Measurements from ENCODE around the gene SLC16A4. TPM values are rescaled to one million over a fixed set of nuclear protein-coding genes. Genes with fewer than 3 reads are reported as not detected.
"Not testable (repeated sequence)": the region's sequence is repeated elsewhere in the genome, so short reads cannot be mapped to it uniquely, and the experiment has no call there.

SLC16A4 gene
- total RNA-seq, 2 experiments from 2014 or later = 0.14 to 0.37 TPM

DNA sequence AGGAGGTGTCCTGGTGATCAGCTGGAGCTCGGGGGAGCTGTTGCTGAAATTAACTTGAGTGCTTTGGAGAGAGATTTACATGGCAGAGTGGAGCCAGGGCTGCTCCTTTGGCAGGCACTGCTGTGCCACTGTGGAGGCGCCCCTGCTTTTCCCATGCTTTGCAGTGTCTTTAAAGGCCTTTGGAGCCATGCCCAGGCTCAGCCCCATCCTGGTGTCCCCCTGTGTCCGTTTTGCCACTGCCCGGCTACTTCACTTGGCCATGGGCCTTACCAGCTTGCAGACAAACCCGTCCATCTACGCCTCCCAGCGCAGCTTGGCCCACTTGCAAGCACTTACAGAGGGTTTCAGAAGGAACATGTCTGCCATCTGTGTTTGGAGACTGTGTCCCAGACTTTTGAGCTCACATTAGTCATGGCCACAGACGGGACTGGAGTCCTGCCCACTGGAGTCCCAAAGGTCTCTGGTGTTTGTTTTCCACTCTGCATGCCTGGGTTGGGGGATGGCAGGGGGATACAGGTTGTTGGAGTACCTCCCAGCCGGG lies 34.9 kb upstream of the SLC16A4 start:
- no peak overlapping the region for H3K4me3 Mint-ChIP-seq
- intact Hi-C loops (cut with micrococcal nuclease) = no loop called here
- no peaks in the 10 kb centered on the region for H3K9me3 Mint-ChIP-seq
- no peak overlapping the region for H3K27ac Mint-ChIP-seq
- CTCF ChIA-PET = interaction anchor here (0.8 to 1.2 kb wide), 3 partner anchors 14 to 228 kb away, joined by 3 to 4 read pairs (median 4); no protein-coding TSS in a partner anchor
- H3K4me1 Mint-ChIP-seq (ENCODE audit: low read depth) = no peaks in the 10 kb centered on the region
- DNase-seq = no peak
- H3K27me3 Mint-ChIP-seq (ENCODE audit: low read depth) = peaks cover 4% of the 10 kb centered on the region
- H3K36me3 Mint-ChIP-seq (ENCODE audit: low read depth) = no peaks in the 10 kb centered on the region

DNA sequence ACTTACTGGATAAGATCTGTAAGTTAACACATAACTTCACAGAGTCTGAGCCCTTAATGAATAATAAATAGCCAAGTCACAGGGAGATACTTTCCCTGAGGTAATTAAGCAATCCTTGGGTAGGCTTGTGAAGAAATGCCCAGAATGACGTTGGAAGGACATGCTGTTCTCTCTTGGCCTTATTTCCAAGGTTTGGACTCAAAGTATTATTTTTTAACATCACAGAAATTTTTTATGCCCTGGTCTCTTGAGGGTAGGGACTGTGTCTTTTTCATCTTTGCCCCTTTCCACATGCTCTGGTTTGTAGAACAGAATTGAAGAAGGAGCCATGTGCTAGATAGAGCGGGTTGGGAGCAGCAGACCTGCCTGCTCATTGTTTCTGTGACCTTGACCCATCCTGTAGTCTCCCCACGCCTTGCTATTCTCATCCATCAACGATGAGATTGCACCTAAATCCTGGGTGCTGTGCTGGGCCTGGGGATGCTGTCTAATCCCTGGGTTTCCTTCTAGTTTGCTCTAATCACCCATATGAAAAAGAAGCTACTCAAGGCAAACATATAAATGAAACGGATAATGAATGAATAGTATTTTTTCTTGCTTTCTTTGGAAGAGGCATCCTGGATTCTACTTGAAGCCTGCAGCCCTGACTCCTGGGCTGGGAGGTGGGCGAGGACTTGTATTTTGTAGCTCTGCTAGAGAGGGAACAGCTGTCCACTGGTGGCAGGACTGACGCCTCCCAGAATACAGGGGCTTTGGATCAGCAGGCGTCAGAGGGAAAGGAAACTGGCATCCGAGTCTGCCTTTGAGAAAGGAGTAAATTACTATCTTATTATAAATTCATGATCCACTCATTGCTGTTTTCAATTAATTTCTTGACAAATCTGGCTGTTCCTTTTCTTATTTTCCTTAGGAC lies 34.1 kb upstream of the SLC16A4 start:
- Mint-ChIP-seq H3K27ac (no peak overlapping the region), H3K4me3 (no peak overlapping the region), H3K4me1 (ENCODE audit: low read depth) (no peaks in the 10 kb centered on the region), H3K9me3 (no peaks in the 10 kb centered on the region), H3K36me3 (ENCODE audit: low read depth) (no peaks in the 10 kb centered on the region), H3K27me3 (ENCODE audit: low read depth) (no peaks in the 10 kb centered on the region)
- intact Hi-C loops (cut with micrococcal nuclease) = no loop called here
- DNase-seq = no peak
- CTCF ChIA-PET = interaction anchor here (0.6 to 1.2 kb wide), 3 partner anchors 13 to 228 kb away, joined by 3 to 4 read pairs (median 4); no protein-coding TSS in a partner anchor

DNA sequence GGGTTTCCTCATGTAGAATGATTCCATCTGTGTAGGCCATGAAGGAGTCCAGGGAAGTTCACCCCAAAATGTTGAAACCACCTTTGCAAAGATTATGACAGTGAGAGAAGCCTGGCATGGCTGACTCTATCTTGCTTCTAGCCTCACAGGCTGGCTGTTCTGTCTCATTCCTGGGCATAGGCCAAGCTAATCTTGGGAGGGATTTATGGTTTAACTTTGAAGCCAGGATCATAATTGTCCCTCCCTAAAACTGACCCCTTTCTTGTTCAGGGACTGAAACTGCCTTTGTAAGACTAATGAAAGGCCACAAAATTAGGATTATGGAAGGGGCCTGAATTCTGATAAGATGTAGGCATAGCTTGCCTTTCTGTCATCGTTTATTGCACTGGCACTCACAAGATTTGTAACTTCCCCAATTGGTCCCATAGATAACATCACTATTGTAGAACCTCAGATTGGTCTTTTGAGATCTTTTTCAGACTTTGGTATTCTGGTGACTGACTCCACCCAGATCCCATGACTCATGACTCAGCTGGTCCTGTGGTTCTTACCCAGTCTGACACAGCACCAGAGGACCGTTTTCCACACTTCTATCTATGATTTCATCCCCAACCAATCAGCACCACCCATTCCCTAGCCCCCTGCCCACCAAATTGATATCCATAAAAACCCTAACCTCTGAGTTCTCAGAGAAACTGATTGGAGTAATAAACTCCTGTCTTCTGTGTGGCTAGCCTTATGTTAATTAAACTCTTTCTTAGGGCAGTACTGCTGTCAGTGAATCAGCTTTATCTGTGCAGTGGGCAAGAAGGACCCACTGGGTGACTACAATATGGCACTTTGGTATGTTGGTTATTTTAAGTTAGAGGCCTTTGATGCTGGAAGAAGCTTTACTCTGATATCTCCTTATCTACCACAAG lies 30.3 kb upstream of the SLC16A4 start:
- H3K4me3 Mint-ChIP-seq = no peak overlapping the region
- no peaks in the 10 kb centered on the region for H3K27me3 Mint-ChIP-seq (ENCODE audit: low read depth)
- no peaks in the 10 kb centered on the region for H3K4me1 Mint-ChIP-seq (ENCODE audit: low read depth)
- CTCF ChIA-PET = interaction anchor here (0.7 to 1.0 kb wide), 4 partner anchors 9 to 217 kb away, joined by 3 to 6 read pairs (median 4); no protein-coding TSS in a partner anchor
- no peaks in the 10 kb centered on the region for H3K9me3 Mint-ChIP-seq
- H3K36me3 Mint-ChIP-seq (ENCODE audit: low read depth) = no peaks in the 10 kb centered on the region
- no peak overlapping the region for H3K27ac Mint-ChIP-seq
- intact Hi-C loops (cut with micrococcal nuclease) = no loop called here
- peak; percentile 9 for DNase-seq

DNA sequence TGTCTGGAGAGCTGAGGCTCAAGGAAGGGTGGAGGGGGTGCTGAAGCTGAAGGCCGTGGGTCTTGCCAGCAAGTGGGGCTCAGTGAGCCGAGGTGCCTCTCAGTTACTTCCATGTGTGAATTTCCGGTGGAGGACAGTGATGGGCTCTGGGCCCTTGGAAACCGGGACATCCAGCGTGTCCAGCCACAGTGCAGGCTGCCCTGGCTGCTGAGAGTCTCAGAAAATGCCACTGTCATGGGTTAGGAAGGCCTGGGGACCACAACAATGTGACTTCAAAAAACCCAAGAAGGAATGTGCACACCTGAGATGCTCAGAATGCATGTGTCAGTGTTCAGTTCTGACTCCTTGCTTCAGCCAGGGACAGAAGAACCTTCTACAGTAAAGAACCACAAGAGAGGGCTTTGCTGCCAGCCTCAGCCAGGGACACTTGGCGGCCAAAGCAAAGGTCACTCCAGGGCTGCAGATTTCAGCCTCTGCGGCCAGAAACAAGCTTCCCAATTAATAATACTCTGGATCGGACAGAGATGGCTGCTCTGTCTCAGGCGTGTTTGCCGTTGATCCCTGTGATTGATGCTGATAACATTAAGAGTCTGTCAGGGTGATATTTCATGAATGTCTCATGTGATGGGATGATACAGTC lies 29.3 kb upstream of the SLC16A4 start:
- Mint-ChIP-seq H3K9me3 (no peaks in the 10 kb centered on the region), H3K4me3 (no peak overlapping the region), H3K27me3 (ENCODE audit: low read depth) (no peaks in the 10 kb centered on the region), H3K36me3 (ENCODE audit: low read depth) (no peaks in the 10 kb centered on the region), H3K4me1 (ENCODE audit: low read depth) (no peaks in the 10 kb centered on the region), H3K27ac (no peak overlapping the region)
- intact Hi-C loops (cut with micrococcal nuclease) = no loop called here
- no peak for DNase-seq
- CTCF ChIA-PET = interaction anchor here (0.9 kb wide), 1 partner anchor 8 kb away, joined by 6 read pairs; no protein-coding TSS in a partner anchor

DNA sequence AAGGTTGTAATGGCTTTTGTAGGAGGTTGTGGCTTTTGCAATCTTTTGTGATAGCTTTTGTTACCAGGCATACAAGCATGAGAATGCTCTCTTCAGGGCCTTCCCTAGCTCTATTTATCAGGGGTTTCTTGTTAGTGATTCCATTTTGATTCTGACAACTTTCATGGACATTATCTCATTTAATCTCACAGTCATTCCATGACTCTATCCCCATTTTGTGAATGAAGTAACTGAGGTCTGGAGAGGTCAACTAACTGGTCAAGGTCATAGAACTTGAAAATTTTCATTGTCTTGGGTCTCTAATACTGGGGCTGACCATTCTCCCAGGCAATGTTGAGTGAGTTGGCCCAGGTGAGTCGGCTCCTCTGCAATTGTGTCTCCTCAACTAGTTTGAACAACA lies 27.9 kb upstream of the SLC16A4 start:
- Mint-ChIP-seq H3K27me3 (ENCODE audit: low read depth) (no peaks in the 10 kb centered on the region), H3K36me3 (ENCODE audit: low read depth) (no peaks in the 10 kb centered on the region), H3K27ac (no peak overlapping the region), H3K4me3 (no peak overlapping the region), H3K9me3 (no peaks in the 10 kb centered on the region), H3K4me1 (ENCODE audit: low read depth) (no peaks in the 10 kb centered on the region)
- no peak for DNase-seq
- CTCF ChIA-PET = interaction anchor here (0.6 kb wide), 1 partner anchor 42 kb away, joined by 3 read pairs; no protein-coding TSS in a partner anchor
- intact Hi-C loops (cut with micrococcal nuclease) = no loop called here

DNA sequence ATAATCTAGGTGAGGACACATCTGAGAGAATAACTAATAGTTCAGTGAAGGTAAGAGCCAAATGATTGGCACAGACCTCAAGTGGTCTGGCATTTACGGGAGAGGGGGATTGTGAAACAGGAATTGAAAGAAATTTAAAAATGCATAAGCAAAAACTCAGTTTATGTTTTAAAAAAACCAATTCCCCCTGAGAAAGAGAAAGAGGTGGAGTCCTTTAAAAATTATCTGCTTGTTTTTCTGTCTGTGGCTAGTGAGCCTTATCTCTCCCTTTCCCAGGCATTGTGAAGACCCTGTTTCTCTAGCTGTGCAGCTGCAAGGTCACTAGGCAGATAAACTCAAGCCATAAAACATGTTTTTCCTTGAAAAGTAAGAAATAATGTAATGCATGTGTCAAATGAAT lies 22.2 kb upstream of the SLC16A4 start:
- H3K4me3 Mint-ChIP-seq; DNase-seq; H3K27ac Mint-ChIP-seq; H3K36me3 Mint-ChIP-seq (ENCODE audit: low read depth); H3K27me3 Mint-ChIP-seq (ENCODE audit: low read depth); H3K4me1 Mint-ChIP-seq (ENCODE audit: low read depth); H3K9me3 Mint-ChIP-seq: not testable (repeated sequence)
- CTCF ChIA-PET = interaction anchor here (0.6 to 3.4 kb wide), 19 partner anchors 14 to 625 kb away, joined by 3 to 51 read pairs (median 4); partner anchors contain the start of gene KCNC4
- intact Hi-C loops (cut with micrococcal nuclease) = loop anchor here (2.0 to 5.0 kb wide), 2 partner anchors 49 to 210 kb away; no protein-coding TSS in a partner anchor

DNA sequence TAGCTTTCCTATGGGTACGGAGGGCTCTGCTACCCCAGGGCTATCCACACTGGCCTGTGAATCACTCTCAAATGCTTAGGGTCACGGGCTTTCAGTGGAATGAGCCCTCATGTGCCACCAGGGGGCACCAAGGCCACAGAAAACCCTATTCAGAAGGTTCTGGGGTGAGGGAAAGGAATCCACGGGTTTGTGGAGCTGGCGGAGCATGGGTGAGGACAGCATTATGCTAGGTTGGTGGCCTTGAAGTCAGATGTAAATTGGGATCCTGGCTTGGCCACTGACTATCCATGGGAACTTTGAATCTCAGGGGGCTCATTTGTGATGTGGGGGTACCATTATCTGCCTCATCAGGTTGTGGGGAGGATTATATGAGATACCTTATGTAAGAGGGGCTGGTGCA lies 21.8 kb upstream of the SLC16A4 start:
- H3K27me3 Mint-ChIP-seq (ENCODE audit: low read depth) = no peaks in the 10 kb centered on the region
- peaks cover 7% of the 10 kb centered on the region for H3K4me1 Mint-ChIP-seq (ENCODE audit: low read depth)
- intact Hi-C loops (cut with micrococcal nuclease) = loop anchor here (1.0 to 5.0 kb wide), 3 partner anchors 50 to 210 kb away; no protein-coding TSS in a partner anchor
- peaks cover under 1% of the 10 kb centered on the region for H3K36me3 Mint-ChIP-seq (ENCODE audit: low read depth)
- no peak overlapping the region for H3K27ac Mint-ChIP-seq
- CTCF ChIA-PET = interaction anchor here (0.6 to 3.4 kb wide), 25 partner anchors 13 to 370 kb away, joined by 3 to 51 read pairs (median 4); partner anchors contain the start of gene KCNC4
- H3K9me3 Mint-ChIP-seq = no peaks in the 10 kb centered on the region
- no peak overlapping the region for H3K4me3 Mint-ChIP-seq
- peak; percentile 70 for DNase-seq

DNA sequence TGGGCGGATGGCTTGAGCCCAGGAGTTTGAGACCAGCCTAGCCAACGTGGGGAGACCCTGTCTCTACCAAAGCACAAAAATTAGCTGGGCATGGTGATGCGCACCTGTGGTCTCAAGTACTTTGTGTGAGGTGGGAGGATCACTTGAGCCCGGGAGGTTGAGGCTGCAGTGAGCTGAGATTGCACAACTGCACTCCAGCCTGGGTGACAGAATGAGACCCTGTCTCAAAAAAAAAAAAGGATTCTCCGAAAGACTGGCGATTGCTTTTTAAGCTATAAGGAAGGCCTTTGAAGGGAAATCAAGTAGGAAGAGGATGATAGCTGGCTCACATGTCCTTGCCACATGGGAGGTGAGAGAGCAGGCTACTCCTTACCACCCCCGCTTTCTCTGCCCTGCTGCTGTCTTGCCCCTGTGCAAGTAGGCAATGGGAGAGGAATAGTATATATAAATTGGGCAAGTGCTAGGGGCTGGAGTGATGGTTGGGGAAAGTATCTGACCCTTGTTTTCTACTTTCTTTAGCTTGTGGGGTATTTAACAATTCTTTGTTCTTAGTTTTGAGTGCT lies 20.4 kb upstream of the SLC16A4 start:
- Mint-ChIP-seq H3K27ac (no peak overlapping the region), H3K9me3 (no peaks in the 10 kb centered on the region), H3K36me3 (ENCODE audit: low read depth) (peaks cover 3% of the 10 kb centered on the region), H3K4me3 (no peak overlapping the region), H3K4me1 (ENCODE audit: low read depth) (peaks cover 12% of the 10 kb centered on the region), H3K27me3 (ENCODE audit: low read depth) (no peaks in the 10 kb centered on the region)
- intact Hi-C loops (cut with micrococcal nuclease) = loop anchor here (5.0 kb wide), 1 partner anchor 51 kb away; no protein-coding TSS in a partner anchor
- CTCF ChIA-PET = interaction anchor here (0.6 to 3.4 kb wide), 24 partner anchors 9 to 323 kb away, joined by 3 to 51 read pairs (median 4); partner anchors contain the start of gene KCNC4
- no peak for DNase-seq

DNA sequence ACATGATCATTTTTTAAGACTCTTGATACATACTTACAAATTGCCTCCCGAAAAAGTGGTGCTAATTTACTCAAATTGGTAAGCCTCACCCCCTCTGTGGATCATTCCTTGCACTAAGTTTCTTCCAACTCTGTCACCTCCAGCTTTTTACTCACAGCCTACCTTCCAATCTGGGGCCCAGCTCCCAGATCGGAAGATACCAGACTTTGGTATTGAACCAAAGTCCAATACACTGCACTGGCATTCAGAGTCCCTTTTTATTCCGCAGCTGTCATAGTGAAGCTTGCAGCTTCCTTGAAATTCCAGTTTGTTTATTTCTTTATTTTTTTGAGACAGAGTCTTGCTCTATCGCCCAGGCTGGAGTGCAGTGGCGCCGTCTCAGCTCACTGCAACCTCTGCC lies 18.5 kb upstream of the SLC16A4 start:
- CTCF ChIA-PET = interaction anchor here (0.7 to 2.7 kb wide), 10 partner anchors 8 to 213 kb away, joined by 3 to 24 read pairs (median 6); no protein-coding TSS in a partner anchor
- peaks cover 5% of the 10 kb centered on the region for H3K36me3 Mint-ChIP-seq (ENCODE audit: low read depth)
- H3K27ac Mint-ChIP-seq = no peak overlapping the region
- H3K27me3 Mint-ChIP-seq (ENCODE audit: low read depth) = no peaks in the 10 kb centered on the region
- peaks cover 15% of the 10 kb centered on the region for H3K4me1 Mint-ChIP-seq (ENCODE audit: low read depth)
- intact Hi-C loops (cut with micrococcal nuclease) = loop anchor here (5.0 kb wide), 1 partner anchor 37 kb away; no protein-coding TSS in a partner anchor
- no peak for DNase-seq
- no peak overlapping the region for H3K4me3 Mint-ChIP-seq
- no peaks in the 10 kb centered on the region for H3K9me3 Mint-ChIP-seq

DNA sequence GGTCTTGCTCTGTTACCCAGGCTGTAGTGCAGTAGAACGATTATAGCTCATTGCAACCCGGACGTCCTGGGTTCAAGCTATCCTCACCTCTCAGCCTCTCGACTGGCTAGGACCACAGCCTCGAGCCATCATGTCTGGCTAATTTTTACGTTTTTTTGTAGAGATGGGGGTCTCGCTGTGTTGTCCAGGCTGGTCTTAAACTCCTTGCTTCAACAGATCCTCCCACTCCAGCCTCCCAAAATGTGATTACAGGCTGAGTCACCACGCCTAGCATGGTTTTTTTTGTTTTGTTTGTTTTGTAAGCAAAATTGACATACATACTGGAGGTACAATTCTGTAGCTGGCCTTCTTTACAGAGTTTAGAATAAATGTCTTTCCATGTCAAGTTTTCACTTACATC lies 17.7 kb upstream of the SLC16A4 start:
- Mint-ChIP-seq H3K9me3 (no peaks in the 10 kb centered on the region), H3K27me3 (ENCODE audit: low read depth) (no peaks in the 10 kb centered on the region), H3K4me1 (ENCODE audit: low read depth) (peaks cover 15% of the 10 kb centered on the region), H3K4me3 (peak overlapping the region; percentile 99), H3K36me3 (ENCODE audit: low read depth) (peaks cover 8% of the 10 kb centered on the region), H3K27ac (no peak overlapping the region)
- intact Hi-C loops (cut with micrococcal nuclease) = loop anchor here (5.0 kb wide), 1 partner anchor 36 kb away; no protein-coding TSS in a partner anchor
- CTCF ChIA-PET = interaction anchor here (0.7 to 2.7 kb wide), 13 partner anchors 8 to 212 kb away, joined by 3 to 24 read pairs (median 6); no protein-coding TSS in a partner anchor
- no peak for DNase-seq

All from activated naive CD4-positive, alpha-beta T cell treated with anti-CD3 and anti-CD28 coated beads for 36 hours (primary cell).